HG03442 (cell line): ENCODE data around the gene ZNF525.
A peak's percentile ranks its signal among the peaks of the same experiment; 100 is the strongest.
"Not testable (repeated sequence)": the region's sequence is repeated elsewhere in the genome, so short reads cannot be mapped to it uniquely, and the experiment has no call there.

ENCODE experiments used
- ATAC-seq: cut with Tn5 transposase; IDR thresholded peaks from one replicate; pipeline ENCODE4 v1.9.1; 2021; ENCODE audit warnings: mild to moderate bottlenecking, moderate library complexity; ENCODE audit not compliant: unreplicated experiment

Gene ZNF525

DNA sequence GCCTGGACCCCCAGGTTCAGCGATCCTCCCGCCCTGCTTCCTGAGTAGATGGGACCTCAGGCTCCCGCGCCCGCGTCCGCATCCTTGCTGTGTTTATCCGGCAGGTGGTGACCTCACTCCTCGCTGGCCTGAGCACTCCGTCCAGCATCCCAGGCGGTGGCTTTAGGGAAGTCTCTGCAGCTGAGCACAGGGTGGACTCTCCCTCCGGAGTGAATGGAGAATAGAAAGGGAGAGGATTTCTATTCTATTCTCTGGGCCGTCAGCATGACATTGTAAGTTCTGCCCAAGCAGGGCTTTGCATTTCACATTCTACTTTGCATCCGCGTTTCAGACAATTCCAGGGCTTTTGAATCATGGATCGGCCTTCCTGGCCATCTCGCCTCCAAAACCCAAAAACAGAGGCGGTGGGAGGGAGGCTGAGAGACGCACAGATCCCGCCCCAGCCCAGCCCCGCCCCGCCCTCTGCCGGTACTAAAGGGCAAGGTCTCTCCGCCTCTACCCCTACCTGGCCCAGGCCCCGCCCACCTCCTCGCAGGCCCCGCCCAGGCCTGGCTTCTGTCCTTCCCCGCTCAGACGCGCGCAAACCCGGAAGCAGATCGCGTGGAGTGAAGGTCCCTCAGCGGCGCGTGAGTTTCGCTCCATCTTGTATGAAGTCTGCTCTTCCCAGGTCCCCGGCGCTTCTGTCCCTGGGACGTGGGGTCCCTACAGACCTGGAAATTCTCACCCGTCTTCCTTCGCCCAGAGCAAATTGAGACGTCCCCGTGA, at the start of gene ZNF525:
TSS of gene ZNF525 (plus strand) at position 572 of the 765 bp plus-strand sequence. CDS start 6,577 bp downstream, outside the sequence.
- peak; percentile 98 for ATAC-seq

DNA sequence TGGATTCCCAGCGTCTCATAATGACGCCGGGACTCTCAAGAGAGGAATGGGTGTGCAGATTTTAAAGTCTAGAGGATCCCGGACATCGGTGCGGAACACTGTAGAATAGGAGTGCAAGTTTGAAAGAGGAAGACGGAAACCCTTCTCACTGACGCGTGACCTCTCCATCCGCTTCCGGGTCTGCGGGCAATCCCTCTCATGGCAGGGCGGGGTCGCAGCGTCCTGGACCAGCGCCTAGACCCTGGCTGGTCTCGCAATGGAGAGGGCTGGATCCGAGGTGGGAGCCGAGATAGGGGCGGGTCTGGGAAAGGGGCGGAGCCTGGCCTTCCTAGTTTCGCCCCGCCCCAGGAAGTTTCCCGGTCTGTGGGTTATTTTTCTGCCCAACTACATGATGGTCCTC, 36.5 kb upstream of the ZNF525 start:
- no peak for ATAC-seq

DNA sequence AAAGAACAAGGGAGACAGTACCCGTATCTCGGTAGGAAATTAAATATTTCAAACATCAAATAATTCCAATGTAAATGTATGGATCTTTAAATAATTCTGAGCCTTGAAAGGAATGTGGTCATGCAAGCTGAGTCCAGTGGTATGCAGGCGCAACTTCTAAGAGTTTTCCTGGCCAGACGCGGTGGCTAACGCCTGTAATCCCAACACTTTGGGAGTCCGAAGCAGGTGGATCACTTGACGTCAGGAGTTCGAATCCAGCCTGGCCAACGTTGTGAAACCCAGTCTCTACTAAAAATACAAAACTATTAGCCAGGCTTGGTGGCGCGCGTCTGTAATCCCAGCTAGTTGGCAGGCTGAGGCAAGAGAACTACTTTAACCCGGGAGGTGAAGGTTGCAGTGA, 33.0 kb upstream of the ZNF525 start:
- ATAC-seq = no peak

DNA sequence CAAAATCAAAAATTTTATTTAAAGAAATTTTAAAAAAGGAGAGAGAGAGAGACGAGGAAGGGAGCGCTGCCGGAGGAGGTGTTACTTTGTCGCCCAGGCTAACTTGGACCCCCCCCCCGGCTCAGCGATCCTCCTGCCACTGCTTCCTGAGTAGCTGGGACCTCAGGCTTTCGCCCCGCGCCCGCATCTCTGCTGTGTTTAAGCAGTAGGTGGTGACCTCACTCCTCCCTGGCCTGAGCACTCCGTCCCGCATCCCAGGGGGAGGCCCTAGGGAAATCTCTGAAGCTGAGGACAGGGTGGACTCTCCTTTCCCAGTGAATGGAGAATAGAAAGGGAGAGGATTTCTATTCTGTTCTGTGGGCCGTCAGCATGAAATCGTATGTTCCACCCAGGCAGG, 32.4 kb upstream of the ZNF525 start:
- no peak for ATAC-seq

DNA sequence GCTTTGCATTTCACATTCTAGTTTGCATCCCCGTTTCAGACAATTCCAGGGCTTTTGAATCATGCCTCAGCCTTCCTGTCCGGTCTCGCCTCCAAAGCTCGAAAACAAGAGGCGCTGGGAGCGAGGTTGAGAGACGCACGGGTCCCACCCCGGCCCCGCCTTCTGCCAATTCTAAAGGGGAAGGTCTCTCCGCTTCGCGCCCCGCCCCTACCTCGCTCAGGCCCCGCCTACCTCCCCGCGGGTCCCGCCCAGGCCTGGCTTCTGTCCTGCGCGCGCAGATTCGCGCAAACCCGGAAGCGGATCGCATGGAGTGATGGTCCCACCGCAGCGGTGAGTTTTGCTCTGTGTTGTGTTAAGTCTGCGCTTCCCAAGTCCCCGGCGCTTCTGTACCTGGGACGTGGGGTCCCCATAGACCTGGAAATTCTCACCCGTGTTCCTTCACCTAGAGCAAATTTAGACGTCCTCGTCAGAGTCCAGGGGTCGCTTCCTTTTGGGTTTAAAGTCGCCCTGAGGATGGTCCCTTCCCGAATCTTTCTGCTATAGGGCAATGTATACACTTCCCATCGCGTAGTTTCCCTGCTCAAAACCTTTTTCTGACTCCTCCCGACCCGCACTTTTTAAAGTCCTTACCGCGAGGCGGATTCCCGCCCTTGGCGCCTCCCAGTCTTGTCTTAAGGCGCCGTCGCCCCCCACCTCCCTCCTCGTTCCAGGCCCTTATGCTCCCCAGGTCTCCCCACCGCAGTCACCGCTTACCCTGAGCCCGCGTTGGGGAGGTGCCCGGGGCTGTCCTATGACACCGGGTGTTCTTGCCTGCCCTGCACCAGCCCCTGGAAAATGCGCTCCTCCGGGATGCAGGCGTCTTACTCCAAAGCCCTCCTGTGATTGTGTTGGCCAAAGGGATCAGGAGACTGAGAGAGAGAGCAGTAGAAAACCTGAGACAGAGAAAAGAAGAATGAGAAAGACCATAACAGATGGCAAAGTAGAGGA, 31.7 kb upstream of the ZNF525 start, which contains the start of gene ZNF845:
TSS of gene ZNF845 (plus strand) at position 287 of the 987 bp plus-strand sequence. CDS start 7,559 bp downstream, outside the sequence.
- peak; percentile 94 for ATAC-seq

DNA sequence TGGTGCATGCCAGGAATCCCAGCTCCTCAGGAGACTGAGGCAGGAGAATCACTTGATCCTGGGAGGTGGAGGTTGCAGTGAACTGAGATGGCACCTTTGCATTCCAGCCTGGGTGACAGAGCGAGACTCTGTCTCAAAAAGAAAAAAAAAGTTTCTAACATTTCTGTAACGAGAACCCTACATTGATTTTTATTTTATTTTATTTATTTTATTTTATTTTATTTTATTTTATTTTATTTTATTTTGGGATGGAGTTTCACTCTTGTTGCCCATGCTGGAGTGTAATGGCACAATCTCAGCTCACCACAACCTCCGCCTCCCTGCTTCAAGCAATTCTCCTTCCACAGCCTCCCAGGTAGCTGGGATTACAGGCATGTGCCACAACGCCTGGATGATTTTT, 21.1 kb upstream of the ZNF525 start:
- not testable (repeated sequence) for ATAC-seq

DNA sequence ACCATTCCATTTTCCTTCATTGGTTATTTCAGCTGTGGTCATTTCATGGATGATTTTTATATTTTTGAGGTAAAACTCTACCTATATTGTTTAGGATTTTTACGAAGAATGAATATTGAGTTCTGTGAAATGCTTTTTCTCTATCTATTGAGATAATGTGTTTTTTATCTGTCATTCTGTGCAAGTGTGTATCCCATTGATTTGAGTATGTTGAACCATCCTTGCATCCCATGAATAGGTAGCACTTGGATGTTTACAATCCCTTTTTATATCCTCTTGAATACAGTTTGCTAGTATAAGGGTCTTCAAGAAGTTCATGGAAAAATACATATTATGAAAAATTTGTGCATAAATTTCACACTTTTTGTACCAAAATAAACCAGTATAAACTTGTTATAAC, 9.8 kb upstream of the ZNF525 start:
- ATAC-seq = no peak

DNA sequence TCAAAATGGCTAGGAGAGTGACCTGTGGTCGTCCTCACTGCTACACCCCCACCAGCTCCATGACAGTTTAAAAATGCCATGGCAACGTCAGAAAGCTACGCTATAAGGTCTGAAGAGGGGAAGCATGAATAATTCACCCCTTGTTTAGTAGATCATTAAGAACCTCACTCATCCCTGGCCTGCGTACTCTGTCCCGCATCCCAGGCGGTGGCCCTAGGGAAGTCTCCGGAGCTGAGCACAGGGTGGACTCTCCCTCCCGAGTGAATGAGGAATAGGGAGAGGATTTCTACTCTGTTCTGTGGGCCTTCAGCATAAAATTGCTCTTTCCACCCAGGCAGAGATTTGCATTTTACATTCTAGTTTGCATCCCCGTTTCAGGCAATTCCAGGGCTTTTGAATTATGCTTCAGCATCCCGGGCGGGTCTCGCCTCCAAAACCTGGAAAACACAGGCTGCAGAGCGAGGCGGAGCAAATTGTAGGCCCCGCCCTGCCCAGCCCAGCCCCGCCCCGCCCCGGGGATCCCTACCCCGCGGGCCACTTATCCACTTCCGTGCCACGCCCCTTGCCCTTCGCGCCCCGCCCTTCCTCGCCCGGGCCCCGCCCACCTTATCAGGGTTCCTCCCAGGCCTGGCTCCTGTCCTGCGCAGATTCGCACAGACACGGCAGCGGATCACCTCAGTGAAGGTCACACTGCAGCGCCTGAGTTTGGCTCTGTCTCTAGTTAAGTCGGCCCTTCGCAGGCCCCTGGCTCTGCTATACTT, 7.5 kb upstream of the ZNF525 start:
- ATAC-seq = no peak

DNA sequence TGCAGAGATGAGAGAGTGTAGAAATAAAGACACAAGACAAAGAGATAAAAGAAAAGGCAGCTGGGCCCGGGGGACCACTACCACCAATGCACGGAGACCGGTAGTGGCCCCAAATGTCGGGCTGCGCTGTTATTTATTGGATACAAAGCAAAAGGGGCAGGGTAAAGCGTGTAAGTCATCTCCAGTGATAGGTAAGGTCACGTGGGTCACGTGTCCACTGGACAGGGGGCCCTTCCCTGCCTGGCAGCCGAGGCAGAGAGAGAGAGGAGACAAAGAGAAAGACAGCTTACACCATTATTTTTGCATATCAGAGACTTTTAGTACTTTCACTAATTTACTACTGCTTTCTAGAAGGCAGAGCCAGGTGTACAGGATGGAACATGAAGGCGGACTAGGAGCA, 5.4 kb upstream of the ZNF525 start:
- not testable (repeated sequence) for ATAC-seq

DNA sequence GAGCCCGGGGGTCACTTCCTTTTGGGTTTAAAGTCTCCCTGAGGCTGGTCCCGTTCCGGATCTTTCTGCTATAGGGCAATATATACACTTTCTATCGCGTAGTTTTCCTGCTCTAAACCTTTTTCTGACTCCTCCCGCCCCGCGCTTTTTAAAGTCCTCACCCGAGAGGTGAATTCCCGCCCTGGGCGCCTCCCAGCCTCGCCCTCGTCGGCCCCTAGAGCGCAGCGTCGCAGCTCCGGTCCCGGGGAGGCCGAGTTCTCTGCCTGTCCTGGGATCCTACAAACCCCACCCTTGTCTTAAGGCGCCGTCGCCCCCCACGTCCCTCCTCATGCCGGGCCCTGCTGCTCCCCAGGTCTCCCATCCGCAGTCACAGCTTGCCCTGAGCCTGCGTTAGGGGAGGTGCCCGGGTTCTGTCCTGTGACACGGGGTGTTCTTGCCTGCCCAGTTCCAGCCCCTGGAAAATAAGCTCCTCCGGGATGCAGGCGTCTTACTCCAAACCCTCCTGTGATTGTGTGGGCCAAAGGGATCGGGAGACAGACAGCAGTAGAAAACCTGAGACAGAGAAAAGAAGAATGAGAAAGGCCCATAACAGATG, 491 bp downstream of the ZNF525 start:
- ATAC-seq = peak; percentile 44

DNA sequence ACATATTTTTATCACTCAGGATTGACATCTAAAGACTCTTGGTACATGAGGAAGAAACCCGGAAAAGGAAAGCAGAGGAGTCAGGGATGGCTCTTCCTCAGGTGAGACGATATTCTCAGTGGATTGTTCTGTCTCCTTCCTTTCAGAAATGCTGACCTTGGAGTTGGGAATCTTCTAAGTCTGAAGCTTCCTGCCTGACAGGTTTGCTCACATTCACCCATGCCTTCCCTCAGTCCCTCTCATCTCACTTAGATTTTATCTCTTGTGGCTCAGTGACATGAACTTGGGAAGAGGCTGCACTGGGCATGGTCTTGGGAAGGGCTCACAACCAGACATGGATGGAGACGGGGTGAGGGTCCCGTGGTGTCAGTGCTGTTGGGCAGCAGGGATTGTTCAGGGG, 6.7 kb downstream of the ZNF525 start:
- ATAC-seq = no peak

DNA sequence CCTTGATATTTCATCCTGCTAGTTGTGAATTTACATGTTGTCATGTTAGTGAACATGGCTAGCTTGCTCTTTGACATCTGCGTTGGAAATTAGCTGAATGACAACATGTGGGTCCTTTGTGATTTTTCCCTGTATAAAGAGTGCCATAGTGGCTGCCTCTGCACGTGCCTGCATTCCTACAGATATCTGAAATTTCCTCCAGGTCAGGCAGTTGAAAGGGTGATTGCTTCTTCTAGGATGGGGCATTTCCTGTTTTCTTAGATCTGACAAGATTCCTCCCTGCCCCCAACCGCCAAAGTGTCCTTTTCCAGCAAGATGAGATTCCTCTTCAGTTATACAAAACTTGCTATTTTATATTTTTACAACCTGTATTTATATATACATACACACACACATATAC, 8.8 kb downstream of the ZNF525 start:
- ATAC-seq = no peak

DNA sequence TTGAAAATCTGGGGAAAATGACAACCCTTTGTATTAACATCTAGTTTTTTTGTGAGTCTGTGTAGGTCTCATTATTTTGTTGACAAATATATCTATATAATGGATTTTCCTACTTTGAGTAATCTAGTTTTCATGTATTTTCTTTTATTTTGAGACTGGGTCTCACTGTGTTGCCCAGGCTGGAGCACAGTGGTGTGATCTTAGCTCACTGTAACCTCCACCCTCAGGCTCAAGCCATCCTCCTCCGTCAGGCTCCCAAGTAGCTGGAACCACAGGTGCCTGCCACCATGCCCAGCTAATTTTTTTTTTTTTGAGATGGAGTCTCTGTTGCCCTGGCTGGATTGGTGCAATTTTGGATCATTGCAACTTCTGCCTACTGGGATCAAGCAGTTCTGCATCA, 9.2 kb downstream of the ZNF525 start:
- ATAC-seq = no peak

DNA sequence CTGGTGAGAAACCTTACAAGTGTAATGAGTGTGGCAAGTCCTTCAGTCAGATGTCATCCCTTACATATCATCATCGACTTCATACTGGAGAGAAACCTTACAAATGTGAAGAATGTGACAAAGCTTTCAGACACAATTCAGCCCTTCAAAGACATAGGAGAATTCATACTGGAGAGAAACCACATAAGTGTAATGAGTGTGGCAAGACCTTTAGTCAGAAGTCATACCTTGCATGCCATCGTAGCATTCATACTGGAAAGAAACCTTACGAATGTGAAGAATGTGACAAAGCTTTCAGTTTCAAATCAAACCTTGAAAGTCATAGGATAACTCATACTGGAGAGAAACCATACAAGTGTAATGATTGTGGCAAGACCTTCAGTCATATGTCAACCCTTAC, 15.9 kb downstream of the ZNF525 start:
- no peak for ATAC-seq

DNA sequence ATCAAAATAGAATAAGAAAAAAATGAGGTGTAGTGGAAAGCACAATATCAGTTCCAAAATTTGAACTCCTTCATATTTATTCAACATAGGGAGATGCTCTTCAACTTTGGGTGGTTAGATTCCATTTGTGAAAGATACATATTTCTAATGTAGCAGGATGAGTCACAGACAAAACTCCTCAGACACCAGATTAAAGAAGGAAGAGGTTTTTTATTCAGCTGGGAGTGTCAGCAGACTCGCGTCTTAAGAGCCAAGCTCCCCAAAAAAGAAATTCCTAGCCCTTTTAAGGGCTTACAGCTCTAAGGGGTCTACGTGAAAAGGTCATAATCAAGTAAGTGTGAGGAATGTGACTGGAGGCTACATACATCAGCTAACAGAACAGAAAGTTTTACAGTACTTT, 22.7 kb downstream of the ZNF525 start:
- no peak for ATAC-seq

DNA sequence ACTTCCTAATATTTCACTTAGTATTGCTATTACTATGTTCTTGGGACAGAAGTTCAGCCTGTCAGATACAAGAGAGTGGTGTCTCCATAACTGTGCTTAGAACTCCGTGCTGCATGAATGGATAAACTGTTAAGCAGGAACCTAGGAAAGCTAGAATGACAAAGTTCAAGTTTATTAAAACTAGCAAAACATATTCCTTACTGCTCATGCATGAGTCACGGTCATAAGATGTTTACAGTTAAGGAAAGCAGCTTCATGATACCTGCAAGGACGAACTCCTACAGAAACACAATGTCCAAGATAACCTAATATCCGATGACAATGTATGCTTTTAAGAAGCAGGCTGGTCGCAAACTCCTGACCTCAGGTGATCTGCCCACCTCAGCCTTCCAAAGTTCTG, 23.4 kb downstream of the ZNF525 start:
- ATAC-seq = no peak

DNA sequence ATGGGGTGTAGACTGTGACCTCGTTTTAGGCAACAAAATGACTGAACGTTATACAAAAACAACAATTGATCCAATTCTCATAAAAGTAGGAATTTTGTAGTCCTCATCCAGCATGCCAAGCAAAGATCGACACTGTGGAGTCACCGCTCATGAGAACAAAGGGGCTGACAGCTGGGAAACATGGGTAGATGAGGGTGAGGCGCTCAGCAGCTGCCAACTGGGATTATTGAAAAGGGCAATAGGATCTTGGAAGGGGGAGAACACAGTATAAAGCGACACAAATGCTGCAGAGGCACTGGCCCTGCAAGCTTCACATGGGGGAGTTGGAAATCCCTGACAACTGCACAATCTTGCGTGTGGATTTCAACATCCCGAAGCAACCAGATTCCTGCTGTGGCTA, 24.1 kb downstream of the ZNF525 start:
- ATAC-seq = no peak

DNA sequence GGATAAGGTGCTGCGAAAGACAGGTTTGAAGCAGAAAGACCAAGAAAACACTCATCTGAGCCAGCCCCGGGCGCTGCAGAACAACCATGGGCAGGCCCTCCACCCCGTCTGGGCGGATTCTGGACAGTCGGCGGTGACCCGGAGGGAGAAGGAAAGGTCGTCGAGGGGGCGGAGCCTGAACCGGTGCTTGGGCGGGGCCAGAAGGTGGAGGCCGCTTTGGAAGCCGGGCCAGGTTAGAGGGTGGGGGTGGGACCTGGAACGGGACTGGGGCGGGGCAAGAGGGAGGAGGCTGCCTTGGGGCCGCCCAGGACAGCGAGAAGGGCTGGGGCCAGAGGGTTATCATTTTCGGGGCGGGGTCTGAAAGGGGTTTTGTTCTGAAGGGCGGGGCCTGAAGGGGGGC, 24.5 kb downstream of the ZNF525 start:
- ATAC-seq = no peak

DNA sequence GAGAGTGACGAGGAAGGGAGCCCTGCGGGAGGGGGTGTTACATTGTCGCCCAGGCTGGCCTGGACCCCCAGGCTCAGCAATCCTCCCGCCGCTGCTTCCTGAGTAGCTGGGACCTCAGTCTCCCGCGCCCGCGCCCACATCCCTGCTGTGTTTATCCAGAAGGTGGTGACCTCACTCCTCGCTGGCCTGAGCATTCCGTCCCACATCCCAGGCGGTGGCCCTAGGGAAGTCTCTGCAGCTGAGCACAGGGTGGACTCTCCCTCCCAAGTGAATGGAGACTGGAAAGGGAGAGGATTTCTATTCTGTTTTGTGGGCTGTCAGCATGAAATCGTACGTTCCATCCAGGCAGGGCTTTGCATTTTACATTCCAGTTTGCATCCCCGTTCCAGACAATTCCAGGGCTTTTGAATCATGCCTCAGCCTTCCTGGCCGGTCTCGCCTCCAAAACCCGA, 29.0 kb downstream of the ZNF525 start:
- ATAC-seq = no peak

DNA sequence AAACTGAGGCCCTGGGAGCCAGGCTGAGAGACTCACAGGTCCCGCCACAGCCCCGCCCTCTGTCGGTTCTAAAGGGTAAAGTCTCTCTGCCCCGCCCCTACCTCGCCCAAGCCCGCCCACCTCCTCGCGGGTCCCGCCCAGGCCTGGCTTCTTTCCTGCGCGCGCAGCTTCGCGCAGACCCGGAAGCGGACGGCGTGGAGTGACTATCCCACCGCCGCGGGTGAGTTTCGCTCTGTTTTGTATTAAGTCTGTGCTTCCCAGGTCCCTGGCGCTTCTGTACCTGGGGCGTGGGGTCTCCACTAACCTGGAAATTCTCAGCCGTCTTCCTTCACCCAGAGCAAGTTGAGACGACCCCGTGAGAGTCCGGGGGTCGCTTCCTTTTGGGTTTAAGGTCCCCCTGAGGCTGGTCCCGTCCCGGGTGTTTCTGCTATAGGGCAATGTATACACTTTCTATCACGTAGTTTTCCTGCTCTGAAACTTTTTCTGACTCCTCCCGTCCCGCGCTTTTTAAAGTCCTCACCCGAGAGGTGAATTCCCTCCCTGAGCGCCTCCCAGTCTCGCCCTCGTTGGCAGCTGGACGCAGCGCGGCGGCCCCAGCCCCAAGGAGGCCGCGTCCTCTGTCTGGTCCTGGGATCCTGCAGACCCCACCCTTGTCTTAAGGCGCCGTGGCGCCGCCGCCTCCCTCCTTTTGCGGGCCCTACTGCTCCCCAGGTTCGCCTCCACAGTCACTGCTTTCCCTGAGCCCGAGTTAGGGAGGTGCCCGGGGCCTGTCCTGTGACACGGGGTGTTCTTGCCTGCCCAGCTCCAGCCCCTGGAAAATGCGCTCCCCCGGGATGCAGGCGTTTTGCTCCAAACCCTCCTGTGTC, 29.7 kb downstream of the ZNF525 start, which contains the start of gene ZNF765:
TSS of gene ZNF765 (plus strand) at position 176 of the 866 bp plus-strand sequence. CDS start 2,867 bp downstream, outside the sequence.
- peak; percentile 93 for ATAC-seq
